BLaER1 (cell line): ENCODE measurements around the gene MRRF.

ENCODE experiments used
- H3K27ac ChIP-seq: shearing (Covaris generic); formaldehyde crosslinking; 2 replicates; pipeline ENCODE4 v1.8.1; 2022
- H3K27me3 ChIP-seq: shearing (Covaris generic); formaldehyde crosslinking; 2 replicates; pipeline ENCODE4 v1.8.1; 2022
- H3K36me3 ChIP-seq: shearing (Covaris generic); formaldehyde crosslinking; 2 replicates; pipeline ENCODE4 v1.8.1; 2022
- H3K4me1 ChIP-seq: shearing (Covaris generic); formaldehyde crosslinking; 2 replicates; pipeline ENCODE4 v1.8.1; 2022
- H3K4me2 ChIP-seq: shearing (Covaris generic); formaldehyde crosslinking; 2 replicates; pipeline ENCODE4 v1.8.1; 2022
- H3K4me3 ChIP-seq: shearing (Covaris generic); formaldehyde crosslinking; 2 replicates; pipeline ENCODE4 v1.8.1; 2022
- H3K9ac ChIP-seq: shearing (Covaris generic); formaldehyde crosslinking; 2 replicates; pipeline ENCODE4 v1.8.1; 2022
- H3K9me3 ChIP-seq: shearing (Covaris generic); formaldehyde crosslinking; 2 replicates; pipeline ENCODE4 v1.8.1; 2022
- H4K20me1 ChIP-seq: shearing (Covaris generic); formaldehyde crosslinking; 2 replicates; pipeline ENCODE4 v1.8.1; 2022
- Cebpa-rat ChIP-seq: shearing (Covaris generic); IDR thresholded peaks from 2 replicates; pipeline ENCODE4 v1.8.1; 2022

MRRF gene

GRCh38 chr9:122372856-122373845 is 108.5 kb downstream of the MRRF start:
- Histone ChIP-seq H3K27ac (0 out of 2 replicates have a peak overlapping the region, but pooled peaks have one; percentile 13), H3K27me3 (no peaks in the 10 kb centered on the region), H3K9ac (no peak overlapping the region), H3K4me3 (no peak overlapping the region), H4K20me1 (no peaks in the 10 kb centered on the region), H3K4me2 (peak overlapping the region; percentile 28; the same call in 1 of the 2 replicates), H3K4me1 (peaks cover 62% of the 10 kb centered on the region), H3K9me3 (no peaks in the 10 kb centered on the region), H3K36me3 (no peaks in the 10 kb centered on the region)
- TF ChIP-seq Cebpa-rat: no peak

- H3K4me3 ChIP-seq: no peak overlapping the region
Measured at GRCh38 chr9:122374885-122375420, 110.3 kb downstream of the MRRF start.

GRCh38 chr9:122376796-122377195 is 112.1 kb downstream of the MRRF start:
- Histone ChIP-seq H4K20me1 (no peaks in the 10 kb centered on the region), H3K4me2 (peak overlapping the region; percentile 57), H3K9me3 (peaks cover 17% of the 10 kb centered on the region), H3K36me3 (peaks cover 5% of the 10 kb centered on the region; the same call in 1 of the 2 replicates), H3K9ac (no peak overlapping the region), H3K27me3 (no peaks in the 10 kb centered on the region), H3K4me3 (no peak overlapping the region), H3K27ac (no peak overlapping the region), H3K4me1 (peaks cover 39% of the 10 kb centered on the region)
- no peak for TF ChIP-seq Cebpa-rat

More at GRCh38 chr9:122374885-122375420, 110.3 kb downstream of the MRRF start:
- Histone ChIP-seq H3K9me3 (peaks cover 12% of the 10 kb centered on the region), H3K27me3 (no peaks in the 10 kb centered on the region), H3K4me1 (peaks cover 56% of the 10 kb centered on the region), H3K36me3 (peaks cover 5% of the 10 kb centered on the region; the same call in 1 of the 2 replicates), H3K9ac (no peak overlapping the region), H4K20me1 (no peaks in the 10 kb centered on the region), H3K27ac (no peak overlapping the region), H3K4me2 (no peak overlapping the region)
- TF ChIP-seq Cebpa-rat: no peak

- TF ChIP-seq Cebpa-rat: no peak
- Histone ChIP-seq H4K20me1 (no peaks in the 10 kb centered on the region), H3K36me3 (peaks cover 5% of the 10 kb centered on the region; the same call in 1 of the 2 replicates), H3K4me3 (no peak overlapping the region), H3K27ac (peak overlapping the region; percentile 55), H3K9ac (0 out of 2 replicates have a peak overlapping the region, but pooled peaks have one; percentile 41), H3K9me3 (peaks cover 17% of the 10 kb centered on the region), H3K4me2 (peak overlapping the region; percentile 57), H3K27me3 (no peaks in the 10 kb centered on the region), H3K4me1 (peaks cover 32% of the 10 kb centered on the region)
Measured at GRCh38 chr9:122377241-122378164, 112.8 kb downstream of the MRRF start.

GRCh38 chr9:122378236-122378635 is 113.6 kb downstream of the MRRF start:
- no peaks in the 10 kb centered on the region for H3K27me3 ChIP-seq
- no peak overlapping the region for H3K4me2 ChIP-seq
- peaks cover 5% of the 10 kb centered on the region; the same call in 1 of the 2 replicates for H3K36me3 ChIP-seq
- H3K27ac ChIP-seq: no peak overlapping the region; the same call in 1 of the 2 replicates
- H3K4me1 ChIP-seq: peaks cover 28% of the 10 kb centered on the region
- peaks cover 17% of the 10 kb centered on the region for H3K9me3 ChIP-seq
- no peak for TF ChIP-seq Cebpa-rat
- H3K9ac ChIP-seq: no peak overlapping the region
- no peak overlapping the region for H3K4me3 ChIP-seq
- no peaks in the 10 kb centered on the region for H4K20me1 ChIP-seq

- Histone ChIP-seq H3K4me2 (no peak overlapping the region), H3K9me3 (peaks cover 17% of the 10 kb centered on the region), H3K4me3 (no peak overlapping the region), H4K20me1 (no peaks in the 10 kb centered on the region), H3K4me1 (peaks cover 29% of the 10 kb centered on the region), H3K27ac (no peak overlapping the region), H3K9ac (no peak overlapping the region), H3K27me3 (no peaks in the 10 kb centered on the region), H3K36me3 (peaks cover 5% of the 10 kb centered on the region; the same call in 1 of the 2 replicates)
- TF ChIP-seq Cebpa-rat: no peak
Measured at GRCh38 chr9:122379340-122379739, 114.7 kb downstream of the MRRF start.

- H3K27me3 ChIP-seq: no peaks in the 10 kb centered on the region
- H3K27ac ChIP-seq: no peak overlapping the region
- no peak overlapping the region for H3K4me2 ChIP-seq
- no peaks in the 10 kb centered on the region for H4K20me1 ChIP-seq
- no peak overlapping the region for H3K4me3 ChIP-seq
- H3K9ac ChIP-seq: no peak overlapping the region
- H3K9me3 ChIP-seq: peaks cover 17% of the 10 kb centered on the region
- TF ChIP-seq Cebpa-rat: no peak
- peaks cover 5% of the 10 kb centered on the region; the same call in 1 of the 2 replicates for H3K36me3 ChIP-seq
- peaks cover 32% of the 10 kb centered on the region for H3K4me1 ChIP-seq
Measured at GRCh38 chr9:122380293-122380692, 115.6 kb downstream of the MRRF start.
